Measurements from ENCODE around the gene UIMC1. TPM values are rescaled to one million over a fixed set of nuclear protein-coding genes. Genes with fewer than 3 reads are reported as not detected.

Gene UIMC1
- total RNA-seq, 1 experiment from 2014 or later = 96.3 TPM

- Mint-ChIP-seq H3K27ac (ENCODE audit: low read depth, unreplicated experiment) (no peak overlapping the region), H3K36me3 (ENCODE audit: insufficient read depth, unreplicated experiment) (peaks cover 18% of the 10 kb centered on the region), H3K27me3 (ENCODE audit: insufficient read depth, unreplicated experiment) (no peaks in the 10 kb centered on the region), H3K9me3 (ENCODE audit: unreplicated experiment) (no peaks in the 10 kb centered on the region), H3K4me1 (ENCODE audit: insufficient read depth, unreplicated experiment) (peaks cover 14% of the 10 kb centered on the region), H3K4me3 (ENCODE audit: unreplicated experiment) (no peak overlapping the region)
- BruUV-seq (replicated peaks) = no TSS peak
- no peak for DNase-seq (ENCODE audit: unreplicated experiment)
- TF ChIP-seq CTCF (IDR thresholded peaks at IDR 0.05; ENCODE audit: unreplicated experiment) = no peak
- CTCF ChIA-PET = interaction anchor here (0.6 to 1.3 kb wide), 2 partner anchors 13 to 87 kb away, joined by 3 to 5 read pairs; no protein-coding TSS in a partner anchor
- intact Hi-C loops (cut with micrococcal nuclease) = no loop called here
- POLR2A ChIA-PET = interaction anchor here (0.5 to 7.1 kb wide), 2 partner anchors 11 to 121 kb away, joined by 5 to 136 read pairs; partner anchors contain the start of gene UIMC1
Observed at GRCh38 chr5:177018341-177018740, 11.8 kb upstream of the UIMC1 start.

- Mint-ChIP-seq H3K9me3 (ENCODE audit: unreplicated experiment) (no peaks in the 10 kb centered on the region), H3K27me3 (ENCODE audit: insufficient read depth, unreplicated experiment) (no peaks in the 10 kb centered on the region), H3K4me1 (ENCODE audit: insufficient read depth, unreplicated experiment) (no peaks in the 10 kb centered on the region), H3K27ac (ENCODE audit: low read depth, unreplicated experiment) (no peak overlapping the region), H3K36me3 (ENCODE audit: insufficient read depth, unreplicated experiment) (peaks cover 3% of the 10 kb centered on the region), H3K4me3 (ENCODE audit: unreplicated experiment) (no peak overlapping the region)
- BruUV-seq (replicated peaks) = no TSS peak
- ChIA-PET CTCF (interaction anchor here (0.6 to 0.8 kb wide), 2 partner anchors 56 to 357 kb away, joined by 3 read pairs; no protein-coding TSS in a partner anchor), POLR2A (interaction anchor here (1.5 kb wide), 1 partner anchor 8 kb away, joined by 4 read pairs; the partner anchor contains the start of gene UIMC1)
- no peak for DNase-seq (ENCODE audit: unreplicated experiment)
- intact Hi-C loops (cut with micrococcal nuclease) = no loop called here
- no peak for TF ChIP-seq CTCF (IDR thresholded peaks at IDR 0.05; ENCODE audit: unreplicated experiment)
Observed at GRCh38 chr5:177015156-177015555, 8.6 kb upstream of the UIMC1 start.

- POLR2A ChIA-PET = interaction anchor here (13.5 kb wide), 1 partner anchor 11 kb away, joined by 136 read pairs; the partner anchor contains the start of gene ZNF346
- Mint-ChIP-seq H3K36me3 (ENCODE audit: insufficient read depth, unreplicated experiment) (peaks cover 8% of the 10 kb centered on the region), H3K9me3 (ENCODE audit: unreplicated experiment) (no peaks in the 10 kb centered on the region), H3K4me3 (ENCODE audit: unreplicated experiment) (no peak overlapping the region), H3K27me3 (ENCODE audit: insufficient read depth, unreplicated experiment) (no peaks in the 10 kb centered on the region), H3K27ac (ENCODE audit: low read depth, unreplicated experiment) (no peak overlapping the region), H3K4me1 (ENCODE audit: insufficient read depth, unreplicated experiment) (peaks cover 5% of the 10 kb centered on the region)
- DNase-seq (ENCODE audit: unreplicated experiment) = no peak
- no peak for TF ChIP-seq CTCF (IDR thresholded peaks at IDR 0.05; ENCODE audit: unreplicated experiment)
- CTCF ChIA-PET = interaction anchor here (0.6 kb wide), 1 partner anchor 473 kb away, joined by 3 read pairs; no protein-coding TSS in a partner anchor
- intact Hi-C loops (cut with micrococcal nuclease) = no loop called here
- BruUV-seq (replicated peaks) = no TSS peak
Observed at GRCh38 chr5:177010153-177010552, 3.6 kb upstream of the UIMC1 start.

- DNase-seq (ENCODE audit: unreplicated experiment) = no peak
- Mint-ChIP-seq H3K4me3 (ENCODE audit: unreplicated experiment) (no peak overlapping the region), H3K27me3 (ENCODE audit: insufficient read depth, unreplicated experiment) (no peaks in the 10 kb centered on the region), H3K36me3 (ENCODE audit: insufficient read depth, unreplicated experiment) (peaks cover 8% of the 10 kb centered on the region), H3K9me3 (ENCODE audit: unreplicated experiment) (no peaks in the 10 kb centered on the region), H3K27ac (ENCODE audit: low read depth, unreplicated experiment) (no peak overlapping the region), H3K4me1 (ENCODE audit: insufficient read depth, unreplicated experiment) (peaks cover 14% of the 10 kb centered on the region)
- ChIA-PET CTCF (interaction anchor here (0.6 kb wide), 1 partner anchor 123 kb away, joined by 3 read pairs; no protein-coding TSS in a partner anchor), POLR2A (interaction anchor here (13.5 kb wide), 1 partner anchor 13 kb away, joined by 136 read pairs; the partner anchor contains the start of gene ZNF346)
- TF ChIP-seq CTCF (IDR thresholded peaks at IDR 0.05; ENCODE audit: unreplicated experiment) = no peak
- intact Hi-C loops (cut with micrococcal nuclease) = no loop called here
- BruUV-seq (replicated peaks) = no TSS peak
Observed at GRCh38 chr5:177008716-177009115, 2.1 kb upstream of the UIMC1 start.

Data from MCF 10A (cell line).